Spleen (tissue), 11 donors: ENCODE data around the gene TTLL8. TPM values are rescaled to one million over a fixed set of nuclear protein-coding genes. Genes with fewer than 3 reads are reported as not detected.
A peak's percentile ranks its signal among the peaks of the same experiment; 100 is the strongest.

Experiments used
- DNase-seq: peaks from one replicate; pipeline ENCODE4 v3.0.0-alpha.2; 2020
- H3K27ac ChIP-seq, 8 donors: fragments of 200-600 bp; sonication (generic) in 7 of 8; 1 replicate in 4 of 8; 2 replicates in 4 of 8; pipeline versions ENCODE4 v1.5.0 to v1.8.0; 2016 to 2021; ENCODE audit warnings: inconsistent platforms in 4 of 8, mild to moderate bottlenecking in 4 of 8, moderate library complexity in 1 of 8
- H3K27me3 ChIP-seq, 7 donors: fragments of 200-600 bp; sonication (generic) in 6 of 7; replicated peaks in 1 of 7; 1 replicate in 4 of 7; 2 replicates in 3 of 7; pipeline versions ENCODE4 v1.5.0 to v1.8.0; 2016 to 2021; ENCODE audit warnings: inconsistent platforms in 3 of 7, mild to moderate bottlenecking in 1 of 7
- H3K36me3 ChIP-seq, 6 donors: fragments of 200-600 bp; sonication (generic) in 5 of 6; 1 replicate in 4 of 6; 2 replicates in 2 of 6; pipeline versions ENCODE4 v1.5.0 to v1.8.0; 2016 to 2021; ENCODE audit warnings: inconsistent platforms in 2 of 6
- H3K4me1 ChIP-seq, 6 donors: fragments of 200-600 bp; sonication (generic) in 5 of 6; 1 replicate in 3 of 6; 2 replicates in 3 of 6; pipeline versions ENCODE4 v1.5.0 to v1.8.0; 2016 to 2021; ENCODE audit warnings: inconsistent platforms in 3 of 6
- H3K4me3 ChIP-seq, 8 donors: fragments of 200-600 bp; sonication (generic) in 7 of 8; 1 replicate in 4 of 8; 2 replicates in 4 of 8; pipeline versions ENCODE4 v1.5.0 to v1.8.0; 2016 to 2021; ENCODE audit warnings: inconsistent platforms in 4 of 8, mild to moderate bottlenecking in 4 of 8, moderate library complexity in 2 of 8
- H3K9me3 ChIP-seq, 8 donors: fragments of 200-600 bp; sonication (generic) in 7 of 8; 1 replicate in 4 of 8; 2 replicates in 4 of 8; pipeline versions ENCODE4 v1.5.0 to v1.8.0; 2016 to 2021; ENCODE audit warnings: inconsistent platforms in 4 of 8
- POLR2A ChIP-seq, 3 donors: fragments of 450-650 bp; IDR thresholded peaks; one replicate each; pipeline ENCODE4 v1.5.1; 2017; ENCODE audit warnings: antibody characterized with exemption in 3 of 3, mild to moderate bottlenecking in 1 of 3
- POLR2AphosphoS5 ChIP-seq, 3 donors: sonication (generic); formaldehyde crosslinking; IDR thresholded peaks; one replicate each; pipeline ENCODE4 v1.5.1; 2017; ENCODE audit warnings: antibody characterized with exemption in 3 of 3
- WGBS, 5 donors: extraction: QIAGEN DNeasy Blood & Tissue Kit in 3 of 5; methylation state at CpG; one replicate each; pipeline versions ENCODE4 v1.1.5 to v1.1.7; 2013 to 2018; 5-methylcytosine and 5-hydroxymethylcytosine counted together
- intact Hi-C: fragments of 100-400 bp; cut with DNase I; formaldehyde crosslinking; loops from one replicate; pipeline ENCODE4 v1.15.0; 2023; ENCODE audit warnings: low total_unique reads
- polyA plus RNA-seq, 3 donors: library from polyadenylated mRNA; stranded (reverse); fragments of 200-250 nt; gene quantifications; one replicate each; pipeline ENCODE4 v1.2.1, GENCODE V29; 2013
- total RNA-seq, 7 donors: library from RNA; depleted of rRNA in 3 of 7; stranded (reverse); fragments of >200 nt in 3 of 7; fragmentation: NEBNext Ultra II Directional in 4 of 7; extraction: Animal tissue kit (Norgen Biotek cat#: 25700) in 4 of 7; gene quantifications; one replicate each; pipeline versions ENCODE4 v1.1.0 to v1.2.1, GENCODE V29; 2016 to 2021
- TF ChIP-seq, protein P1 (sequence below), 11 experiments: fragments of 200-600 bp in 7 of 11; fragments of 450-650 bp in 4 of 11; sonication (generic) in 4 of 11; IDR thresholded peaks in 8 of 11; conservative IDR thresholded peaks in 3 of 11; 1 replicate in 7 of 11; 2 replicates in 4 of 11; pipeline versions ENCODE4 v1.4.0 to v1.8.0; 2016 to 2021; ENCODE audit warnings: antibody characterized with exemption in 11 of 11, inconsistent platforms in 4 of 11, mild to moderate bottlenecking in 1 of 11
- donor health status: healthy with polysubstance abuse.
- donor health status: DM: no; HTN: no; CAD: no; lungs with moderate emphysema.
- donor health status: DM: no; HTN: no; CAD: no.
- donor health status: Bipolar disorder and iron deficiency.
- donor health status: healthy.
- donor health status: DM: no; HTN: no; CAD: no.
- donor health status: DM: yes; HTN: yes; CAD: no.

Gene TTLL8
- total and polyA plus RNA-seq, 10 donors: not detected

DNA sequence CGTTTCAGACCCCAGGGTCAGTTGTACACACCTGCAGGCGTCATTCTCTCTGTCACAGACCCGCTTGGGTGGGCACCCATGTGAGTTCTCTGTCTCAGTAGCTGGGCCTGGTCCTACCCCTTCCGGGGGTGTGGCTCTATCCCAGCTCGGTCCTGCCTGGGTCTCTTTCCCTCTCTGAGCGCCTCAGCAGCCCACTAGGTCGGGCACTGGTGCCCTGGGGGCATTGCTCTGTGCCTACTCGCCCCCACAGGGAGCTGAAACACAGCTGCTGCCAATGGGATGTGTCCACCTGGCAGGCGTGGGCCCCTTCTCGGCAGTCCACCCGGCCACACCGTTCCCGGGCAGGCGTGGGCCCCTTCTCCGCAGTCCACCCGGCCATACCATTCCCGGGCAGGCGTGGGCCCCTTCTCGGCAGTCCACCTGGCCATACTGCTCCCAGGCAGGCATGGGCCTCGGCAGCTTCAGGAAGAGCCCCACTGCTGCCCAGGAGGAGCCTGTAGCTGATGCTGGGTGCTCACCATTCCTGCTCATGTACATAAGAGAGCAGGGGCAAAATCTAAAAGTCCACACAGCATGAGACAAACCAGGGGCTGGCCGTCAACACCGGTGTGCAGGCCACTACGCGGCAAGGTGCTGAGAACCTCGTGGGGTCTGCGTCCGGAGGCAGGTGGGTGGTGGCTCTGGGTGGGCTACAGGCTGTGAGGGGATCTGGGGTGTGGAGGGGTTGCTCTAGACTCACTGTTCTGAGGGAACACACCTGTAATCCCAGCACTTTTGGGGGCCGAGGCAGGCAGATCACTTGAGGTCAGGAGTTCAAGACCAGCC, 14.8 kb upstream of the TTLL8 start:
- Histone ChIP-seq H3K4me1 (no peaks in the 10 kb centered on the region), H3K9me3 (no peaks in the 10 kb centered on the region), H3K27ac (no peak overlapping the region), H3K4me3 (no peak overlapping the region), H3K36me3 (peaks cover 0 to 22% (median 0%) of the 10 kb centered on the region in 6 donors), H3K27me3 (peaks cover 0 to 26% (median 0%) of the 10 kb centered on the region in 7 donors)
- peak; percentile 45 for DNase-seq
- intact Hi-C loops: no loop called here
- TF ChIP-seq, protein P1, sequence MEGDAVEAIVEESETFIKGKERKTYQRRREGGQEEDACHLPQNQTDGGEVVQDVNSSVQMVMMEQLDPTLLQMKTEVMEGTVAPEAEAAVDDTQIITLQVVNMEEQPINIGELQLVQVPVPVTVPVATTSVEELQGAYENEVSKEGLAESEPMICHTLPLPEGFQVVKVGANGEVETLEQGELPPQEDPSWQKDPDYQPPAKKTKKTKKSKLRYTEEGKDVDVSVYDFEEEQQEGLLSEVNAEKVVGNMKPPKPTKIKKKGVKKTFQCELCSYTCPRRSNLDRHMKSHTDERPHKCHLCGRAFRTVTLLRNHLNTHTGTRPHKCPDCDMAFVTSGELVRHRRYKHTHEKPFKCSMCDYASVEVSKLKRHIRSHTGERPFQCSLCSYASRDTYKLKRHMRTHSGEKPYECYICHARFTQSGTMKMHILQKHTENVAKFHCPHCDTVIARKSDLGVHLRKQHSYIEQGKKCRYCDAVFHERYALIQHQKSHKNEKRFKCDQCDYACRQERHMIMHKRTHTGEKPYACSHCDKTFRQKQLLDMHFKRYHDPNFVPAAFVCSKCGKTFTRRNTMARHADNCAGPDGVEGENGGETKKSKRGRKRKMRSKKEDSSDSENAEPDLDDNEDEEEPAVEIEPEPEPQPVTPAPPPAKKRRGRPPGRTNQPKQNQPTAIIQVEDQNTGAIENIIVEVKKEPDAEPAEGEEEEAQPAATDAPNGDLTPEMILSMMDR (IDR thresholded peaks at IDR 0.05 in 8 of 11, conservative IDR thresholded peaks at IDR 0.05 in 3 of 11): no peak
- TF ChIP-seq POLR2AphosphoS5 (IDR thresholded peaks at IDR 0.05) (no peak), POLR2A (IDR thresholded peaks at IDR 0.05) (no peak)
- 84 to 93% (median 88%) methylated on average over 15 to 28 of the region's 28 CpGs for WGBS, 5 donors

- 69 to 98% (median 89%) methylated on average over 2 to 9 of the region's 9 CpGs for WGBS, 5 donors
- no peaks in the 10 kb centered on the region for H3K9me3 ChIP-seq
- peaks cover 0 to 18% (median 0%) of the 10 kb centered on the region in 6 donors for H3K36me3 ChIP-seq
- H3K27me3 ChIP-seq: peaks cover 0 to 26% (median 0%) of the 10 kb centered on the region in 7 donors
- intact Hi-C loops: no loop called here
- H3K27ac ChIP-seq: no peak overlapping the region
- no peak for TF ChIP-seq POLR2A (IDR thresholded peaks at IDR 0.05)
- TF ChIP-seq, protein P1 (IDR thresholded peaks at IDR 0.05 in 8 of 11, conservative IDR thresholded peaks at IDR 0.05 in 3 of 11): no peak
- no peak for TF ChIP-seq POLR2AphosphoS5 (IDR thresholded peaks at IDR 0.05)
- H3K4me3 ChIP-seq: no peak overlapping the region
- no peaks in the 10 kb centered on the region for H3K4me1 ChIP-seq
- no peak for DNase-seq
Measured at GRCh38 chr22:50072167-50072555, 14.1 kb upstream of the TTLL8 start.

GRCh38 chr22:50071432-50072166, 13.5 kb upstream of the TTLL8 start:
- Histone ChIP-seq H3K9me3 (no peaks in the 10 kb centered on the region), H3K27me3 (peaks cover 0 to 22% (median 0%) of the 10 kb centered on the region in 7 donors), H3K36me3 (peaks cover 0 to 16% (median 0%) of the 10 kb centered on the region in 6 donors), H3K4me3 (no peak overlapping the region), H3K4me1 (no peaks in the 10 kb centered on the region), H3K27ac (no peak overlapping the region)
- TF ChIP-seq, protein P1 (IDR thresholded peaks at IDR 0.05 in 8 of 11, conservative IDR thresholded peaks at IDR 0.05 in 3 of 11): no peak
- TF ChIP-seq POLR2AphosphoS5 (IDR thresholded peaks at IDR 0.05): no peak
- WGBS, 5 donors: 84 to 88% (median 86%) methylated on average over 11 to 14 of the region's 14 CpGs
- intact Hi-C loops: no loop called here
- no peak for DNase-seq

- H3K9me3 ChIP-seq: no peaks in the 10 kb centered on the region
- H3K4me1 ChIP-seq: no peaks in the 10 kb centered on the region
- TF ChIP-seq, protein P1 (IDR thresholded peaks at IDR 0.05 in 8 of 11, conservative IDR thresholded peaks at IDR 0.05 in 3 of 11): no peak
- TF ChIP-seq POLR2A (IDR thresholded peaks at IDR 0.05) (no peak), POLR2AphosphoS5 (IDR thresholded peaks at IDR 0.05) (no peak)
- H3K36me3 ChIP-seq: peaks cover 0 to 16% (median 0%) of the 10 kb centered on the region in 6 donors
- H3K27me3 ChIP-seq: peaks cover 0 to 22% (median 0%) of the 10 kb centered on the region in 7 donors
- DNase-seq: no peak
- H3K27ac ChIP-seq: no peak overlapping the region
- 82 to 92% (median 85%) methylated on average over 8 of the region's 8 CpGs for whole genome bisulfite sequencing, 5 donors
- H3K4me3 ChIP-seq: no peak overlapping the region
- intact Hi-C loops: no loop called here
Measured at GRCh38 chr22:50070366-50070765, 12.3 kb upstream of the TTLL8 start.
